ENCODE data around the gene RDX.

Gene RDX

DNA sequence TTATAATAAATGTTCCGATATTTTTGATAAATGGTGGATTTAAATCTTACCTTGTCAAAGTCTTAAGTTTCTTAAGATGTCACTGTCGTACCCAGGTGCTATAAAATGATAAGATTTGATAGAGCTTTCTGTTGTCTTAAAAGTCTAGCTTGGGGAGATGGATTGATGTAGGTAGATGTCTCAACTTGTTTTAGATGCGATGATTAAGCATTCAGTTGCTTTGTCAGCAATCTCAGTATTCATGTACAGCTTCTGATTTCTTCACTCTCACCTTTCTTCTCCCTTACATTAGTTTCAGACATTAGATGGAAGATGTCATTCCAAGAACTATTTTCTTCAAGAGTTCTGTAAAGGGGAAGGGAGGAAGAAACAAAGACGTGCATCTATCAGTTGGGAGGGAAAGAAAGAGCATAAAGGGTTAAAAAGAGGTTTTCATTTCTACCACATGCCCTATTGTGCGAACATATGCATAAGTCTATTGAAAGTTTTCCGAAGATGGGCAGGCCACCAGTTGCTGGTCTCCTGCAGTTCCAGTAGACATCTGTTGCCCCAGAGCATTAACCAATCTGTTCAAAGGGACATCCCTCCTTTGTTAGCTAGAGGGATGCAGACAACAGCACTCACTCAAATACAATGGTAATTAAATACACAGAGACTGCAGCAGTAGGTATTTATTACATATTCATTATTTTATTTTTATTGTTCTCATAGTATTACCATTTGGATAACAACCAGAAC, 164.9 kb downstream of the RDX start:
- no peak for DNase-seq (ENCODE audit: low read depth in 2 of 2)

DNA sequence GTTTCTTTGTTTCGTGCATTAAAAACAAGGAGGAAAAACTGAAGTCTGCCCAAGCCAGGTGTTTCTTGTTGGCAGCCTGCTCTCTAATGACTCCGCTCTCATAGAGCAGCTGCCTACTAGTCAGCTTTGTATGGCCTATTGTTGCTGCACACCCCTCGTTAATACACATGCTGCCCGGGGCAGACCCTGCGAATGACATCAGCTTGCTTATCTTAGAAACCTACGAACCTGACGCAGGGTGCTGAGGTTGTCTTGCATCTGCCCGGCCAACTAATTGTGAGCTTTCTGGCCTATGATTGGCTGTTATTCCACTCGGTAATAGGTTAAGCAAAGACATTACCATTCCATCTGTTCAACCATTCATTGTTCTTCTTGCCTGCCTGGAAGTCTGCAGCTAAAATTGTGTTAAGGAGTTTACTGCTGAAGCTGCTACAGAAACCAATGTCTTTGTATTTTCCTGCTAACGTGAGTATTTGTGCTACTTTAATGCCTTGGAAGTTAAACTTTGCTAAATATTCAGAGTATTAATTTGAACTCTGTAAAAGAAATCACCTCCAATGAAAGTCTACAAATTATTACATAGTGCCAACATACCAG, 165.7 kb downstream of the RDX start:
- DNase-seq (ENCODE audit: low read depth in 2 of 2) = no peak

DNA sequence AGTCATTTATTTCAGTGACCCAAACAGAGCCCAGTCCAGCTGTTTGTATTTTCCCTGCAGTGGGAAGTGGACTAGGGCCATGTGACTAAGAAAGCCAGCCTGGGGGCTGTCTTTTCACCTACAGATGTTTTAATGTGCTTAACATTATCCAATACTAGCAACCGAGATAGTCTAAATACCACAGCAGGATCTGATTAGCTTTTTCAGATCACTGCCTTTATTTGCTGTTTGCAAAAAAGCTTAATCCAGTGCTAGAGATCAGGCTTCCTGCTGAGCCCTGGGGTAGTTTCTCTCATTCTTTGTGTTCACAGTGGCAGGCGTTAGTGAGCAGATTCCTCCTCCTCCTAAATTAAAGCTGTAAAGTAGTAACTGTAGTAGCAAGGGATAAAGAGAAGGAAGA, 168.3 kb downstream of the RDX start:
- DNase-seq (ENCODE audit: low read depth in 2 of 2) = no peak

DNA sequence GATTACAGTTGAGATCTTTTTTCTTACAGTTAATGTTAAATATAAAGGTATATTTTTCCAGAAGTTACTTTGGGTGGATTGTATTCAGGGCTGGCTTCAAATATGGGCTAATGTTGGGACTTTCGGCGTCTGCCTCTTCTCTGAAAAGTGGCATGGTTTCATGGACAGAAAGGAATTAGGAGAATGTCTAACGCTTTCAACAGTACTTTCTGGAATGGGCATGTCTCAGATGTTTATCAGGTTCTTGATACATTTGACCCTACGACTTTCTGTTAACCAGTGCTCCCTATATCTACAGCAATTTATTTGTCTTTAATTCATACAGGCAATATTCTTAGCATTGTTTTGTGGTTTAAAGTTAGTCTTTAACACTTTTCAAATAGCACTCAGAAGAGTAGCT, 169.5 kb downstream of the RDX start:
- DNase-seq (ENCODE audit: low read depth in 2 of 2) = no peak

DNA sequence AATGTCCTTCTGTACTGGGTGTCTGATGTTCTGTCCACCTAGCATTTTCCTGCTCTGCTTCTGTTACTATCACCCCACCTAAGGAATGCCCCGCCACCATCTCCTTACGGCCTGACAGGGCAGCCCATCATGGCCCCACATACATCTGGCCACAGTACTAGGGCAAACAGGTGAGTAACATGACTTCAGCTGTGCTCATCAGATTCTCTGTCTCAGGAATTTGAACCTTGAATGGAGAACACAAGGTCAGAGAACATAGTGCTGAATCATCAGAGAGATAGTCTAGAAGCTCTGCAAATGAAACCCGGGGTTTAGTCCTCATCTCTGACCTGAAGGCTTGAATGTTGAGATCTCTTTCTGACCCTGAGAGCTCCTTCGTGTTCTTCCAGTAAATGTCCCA, 170.8 kb downstream of the RDX start:
- DNase-seq (ENCODE audit: low read depth in 2 of 2) = no peak

Measured in activated CD8-positive, alpha-beta memory T cell treated with anti-CD3 and anti-CD28 coated beads for 4 hours (primary cell).